Measurements from ENCODE around the gene SOX5.

Gene SOX5

GRCh38 chr12:23906329-23906728 is 43.1 kb downstream of the SOX5 start:
- no peaks in the 10 kb centered on the region for H3K36me3 ChIP-seq (ENCODE audit: control insufficient read depth in 1 of 2, insufficient read depth in 2 of 2, low read length in 2 of 2)
- no peaks in the 10 kb centered on the region for H3K27me3 ChIP-seq (ENCODE audit: low read depth, low read length)
- no peak overlapping the region for H3K4me3 ChIP-seq (ENCODE audit: low read depth in 1 of 2, low read length in 2 of 2)
- H3K27ac ChIP-seq (ENCODE audit: low read length), result no peak overlapping the region
- no peaks in the 10 kb centered on the region for H3K4me1 ChIP-seq (ENCODE audit: control insufficient read depth in 1 of 2, insufficient read depth in 2 of 2, low read length in 2 of 2)
- H3K9me3 ChIP-seq (ENCODE audit: control insufficient read depth in 1 of 2, low read length in 2 of 2), result peaks cover 0 to 2% of the 10 kb centered on the region in 2 donors

GRCh38 chr12:23899434-23899833 is 50.0 kb downstream of the SOX5 start:
- H3K36me3 ChIP-seq (ENCODE audit: control insufficient read depth in 1 of 2, insufficient read depth in 2 of 2, low read length in 2 of 2), result no peaks in the 10 kb centered on the region
- no peak overlapping the region for H3K4me3 ChIP-seq (ENCODE audit: low read depth in 1 of 2, low read length in 2 of 2)
- no peak overlapping the region for H3K27ac ChIP-seq (ENCODE audit: low read length)
- H3K27me3 ChIP-seq (ENCODE audit: low read depth, low read length), result no peaks in the 10 kb centered on the region
- H3K9me3 ChIP-seq (ENCODE audit: control insufficient read depth in 1 of 2, low read length in 2 of 2), result peaks cover 0 to 7% of the 10 kb centered on the region in 2 donors
- H3K4me1 ChIP-seq (ENCODE audit: control insufficient read depth in 1 of 2, insufficient read depth in 2 of 2, low read length in 2 of 2), result no peaks in the 10 kb centered on the region

- no peaks in the 10 kb centered on the region for H3K4me1 ChIP-seq (ENCODE audit: control insufficient read depth in 1 of 2, insufficient read depth in 2 of 2, low read length in 2 of 2)
- no peaks in the 10 kb centered on the region for H3K36me3 ChIP-seq (ENCODE audit: control insufficient read depth in 1 of 2, insufficient read depth in 2 of 2, low read length in 2 of 2)
- H3K9me3 ChIP-seq (ENCODE audit: control insufficient read depth in 1 of 2, low read length in 2 of 2), result peaks cover 0 to 7% of the 10 kb centered on the region in 2 donors
- H3K27me3 ChIP-seq (ENCODE audit: low read depth, low read length), result no peaks in the 10 kb centered on the region
- no peak overlapping the region for H3K27ac ChIP-seq (ENCODE audit: low read length)
- no peak overlapping the region for H3K4me3 ChIP-seq (ENCODE audit: low read depth in 1 of 2, low read length in 2 of 2)
Observed at GRCh38 chr12:23898121-23898520, 51.3 kb downstream of the SOX5 start.

DNA sequence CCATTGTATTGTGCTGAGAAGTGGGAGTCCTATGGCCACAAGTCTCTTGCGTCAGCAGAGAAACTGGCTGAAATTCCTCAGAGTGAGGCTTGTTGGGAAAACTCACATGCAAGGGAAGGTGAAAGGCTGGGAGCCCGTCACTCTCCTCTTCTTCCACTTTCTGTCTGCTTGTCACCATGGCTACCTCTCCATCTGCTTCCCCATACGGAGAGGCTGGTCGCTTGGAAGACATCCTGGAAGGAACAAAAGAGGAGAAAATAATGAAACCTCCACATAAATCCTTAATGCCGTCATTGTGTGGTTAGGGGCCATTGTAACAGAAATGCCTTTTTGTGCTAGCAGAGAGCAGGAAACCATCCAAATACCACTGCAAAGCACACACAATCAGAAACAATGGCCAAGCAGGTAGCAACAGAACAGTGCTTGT is 53.7 kb downstream of the SOX5 start:
- no peaks in the 10 kb centered on the region for H3K27me3 ChIP-seq (ENCODE audit: low read depth, low read length)
- no peaks in the 10 kb centered on the region for H3K4me1 ChIP-seq (ENCODE audit: control insufficient read depth in 1 of 2, insufficient read depth in 2 of 2, low read length in 2 of 2)
- no peak overlapping the region for H3K27ac ChIP-seq (ENCODE audit: low read length)
- H3K9me3 ChIP-seq (ENCODE audit: control insufficient read depth in 1 of 2, low read length in 2 of 2), result no peaks in the 10 kb centered on the region
- no peaks in the 10 kb centered on the region for H3K36me3 ChIP-seq (ENCODE audit: control insufficient read depth in 1 of 2, insufficient read depth in 2 of 2, low read length in 2 of 2)
- H3K4me3 ChIP-seq (ENCODE audit: low read depth in 1 of 2, low read length in 2 of 2), result no peak overlapping the region

- no peaks in the 10 kb centered on the region for H3K36me3 ChIP-seq (ENCODE audit: control insufficient read depth in 1 of 2, insufficient read depth in 2 of 2, low read length in 2 of 2)
- H3K9me3 ChIP-seq (ENCODE audit: control insufficient read depth in 1 of 2, low read length in 2 of 2), result no peaks in the 10 kb centered on the region
- no peaks in the 10 kb centered on the region for H3K4me1 ChIP-seq (ENCODE audit: control insufficient read depth in 1 of 2, insufficient read depth in 2 of 2, low read length in 2 of 2)
Observed at GRCh38 chr12:23893611-23894010, 55.9 kb downstream of the SOX5 start.

GRCh38 chr12:23891115-23891514 is 58.4 kb downstream of the SOX5 start:
- Histone ChIP-seq H3K4me3 (ENCODE audit: low read depth in 1 of 2, low read length in 2 of 2) (no peak overlapping the region), H3K9me3 (ENCODE audit: control insufficient read depth in 1 of 2, low read length in 2 of 2) (no peaks in the 10 kb centered on the region), H3K27me3 (ENCODE audit: low read depth, low read length) (no peaks in the 10 kb centered on the region), H3K36me3 (ENCODE audit: control insufficient read depth in 1 of 2, insufficient read depth in 2 of 2, low read length in 2 of 2) (no peaks in the 10 kb centered on the region), H3K4me1 (ENCODE audit: control insufficient read depth in 1 of 2, insufficient read depth in 2 of 2, low read length in 2 of 2) (no peaks in the 10 kb centered on the region), H3K27ac (ENCODE audit: low read length) (no peak overlapping the region)

More at GRCh38 chr12:23893611-23894010, 55.9 kb downstream of the SOX5 start:
- Histone ChIP-seq H3K4me3 (ENCODE audit: low read depth in 1 of 2, low read length in 2 of 2) (no peak overlapping the region), H3K27ac (ENCODE audit: low read length) (no peak overlapping the region), H3K27me3 (ENCODE audit: low read depth, low read length) (no peaks in the 10 kb centered on the region)

DNA sequence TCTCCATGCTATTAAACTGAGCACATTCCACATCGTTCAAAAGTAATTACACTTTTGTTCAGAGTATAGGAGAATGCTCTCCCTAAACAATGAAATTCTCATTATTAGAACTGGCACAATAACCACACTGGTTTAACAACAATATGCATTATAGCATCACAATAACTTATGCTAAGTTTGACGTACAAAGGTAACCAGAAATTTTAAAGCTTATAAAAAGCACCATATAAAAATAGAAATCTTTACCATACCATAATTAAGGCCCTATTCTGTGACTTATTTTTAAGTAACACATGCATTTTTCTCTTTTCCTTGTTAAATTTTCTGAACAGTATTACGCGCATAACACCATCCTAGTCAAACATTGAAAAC is 60.4 kb downstream of the SOX5 start:
- H3K27ac ChIP-seq (ENCODE audit: low read length), result no peak overlapping the region
- no peaks in the 10 kb centered on the region for H3K9me3 ChIP-seq (ENCODE audit: control insufficient read depth in 1 of 2, low read length in 2 of 2)
- H3K4me1 ChIP-seq (ENCODE audit: control insufficient read depth in 1 of 2, insufficient read depth in 2 of 2, low read length in 2 of 2), result no peaks in the 10 kb centered on the region
- H3K4me3 ChIP-seq (ENCODE audit: low read depth in 1 of 2, low read length in 2 of 2), result no peak overlapping the region
- H3K36me3 ChIP-seq (ENCODE audit: control insufficient read depth in 1 of 2, insufficient read depth in 2 of 2, low read length in 2 of 2), result no peaks in the 10 kb centered on the region
- no peaks in the 10 kb centered on the region for H3K27me3 ChIP-seq (ENCODE audit: low read depth, low read length)

DNA sequence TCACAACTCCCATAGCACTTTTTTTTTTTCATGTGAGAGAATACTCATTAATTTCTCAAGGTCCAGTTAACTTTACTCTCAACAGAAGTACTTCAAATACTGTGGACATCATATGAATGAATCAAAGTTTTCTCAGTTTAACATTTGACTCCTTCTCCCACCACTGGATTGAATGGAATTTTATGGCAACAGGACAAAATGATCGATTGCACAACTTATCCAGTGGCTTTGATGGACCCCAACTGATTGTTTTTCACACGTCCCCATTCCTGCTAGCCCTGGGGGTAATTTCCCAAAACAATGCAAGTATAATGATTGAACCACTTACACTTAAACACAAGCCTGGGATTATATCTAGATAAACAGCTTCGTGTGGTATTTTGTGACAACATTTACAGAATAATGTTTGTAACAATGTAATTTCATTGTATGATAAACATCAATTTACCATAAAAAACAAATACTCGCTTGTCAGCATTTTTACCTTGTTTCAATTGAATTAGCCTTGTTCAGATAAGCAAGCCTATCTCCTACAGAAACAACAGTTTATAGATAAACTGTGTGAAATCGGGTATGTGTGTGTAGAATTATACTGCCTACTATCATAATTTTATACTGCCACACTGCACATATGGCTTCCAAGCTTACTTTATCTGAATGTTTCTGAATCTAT is 60.9 kb downstream of the SOX5 start:
- H3K27ac ChIP-seq (ENCODE audit: low read length), result no peak overlapping the region
- H3K36me3 ChIP-seq (ENCODE audit: control insufficient read depth in 1 of 2, insufficient read depth in 2 of 2, low read length in 2 of 2), result no peaks in the 10 kb centered on the region
- no peak overlapping the region for H3K4me3 ChIP-seq (ENCODE audit: low read depth in 1 of 2, low read length in 2 of 2)

DNA sequence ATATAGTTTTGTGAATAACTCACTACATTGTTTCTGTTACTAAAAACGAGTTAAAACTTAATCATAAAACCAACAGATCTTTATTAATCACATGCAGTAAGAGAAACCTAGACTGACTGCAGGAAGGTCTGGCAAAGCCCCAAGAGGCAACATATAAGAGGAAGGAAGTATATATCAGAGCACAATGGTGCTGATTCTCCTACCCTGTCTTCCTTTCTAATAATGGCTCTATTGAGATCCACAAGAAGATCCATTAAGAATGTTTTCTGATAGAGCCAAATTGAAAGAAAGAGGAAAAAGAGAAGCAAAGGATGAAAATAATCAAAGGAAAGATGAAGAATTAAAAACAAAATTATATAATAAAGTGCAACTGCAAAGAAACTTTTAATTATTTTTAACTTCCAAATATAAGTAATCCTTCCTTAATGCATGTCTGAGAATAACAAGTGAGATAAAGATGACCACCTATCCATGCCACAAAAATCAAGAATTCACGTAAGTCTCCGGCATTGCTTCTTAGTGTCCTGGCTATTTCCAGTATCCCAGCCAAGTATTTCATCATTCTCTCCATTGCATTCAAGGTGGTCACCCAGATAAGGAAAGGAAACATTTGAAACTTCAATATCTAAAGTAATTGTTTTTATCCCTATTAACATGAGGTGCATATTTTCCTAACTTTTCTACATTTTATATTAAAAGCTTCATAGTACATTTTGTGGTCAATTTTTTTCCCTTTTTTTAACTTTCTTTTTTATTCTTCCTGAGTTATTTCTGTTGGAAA is 62.2 kb downstream of the SOX5 start:
- H3K9me3 ChIP-seq (ENCODE audit: control insufficient read depth in 1 of 2, low read length in 2 of 2), result no peaks in the 10 kb centered on the region
- no peak overlapping the region for H3K4me3 ChIP-seq (ENCODE audit: low read depth in 1 of 2, low read length in 2 of 2)
- no peaks in the 10 kb centered on the region for H3K4me1 ChIP-seq (ENCODE audit: control insufficient read depth in 1 of 2, insufficient read depth in 2 of 2, low read length in 2 of 2)
- H3K27me3 ChIP-seq (ENCODE audit: low read depth, low read length), result no peaks in the 10 kb centered on the region
- no peak overlapping the region for H3K27ac ChIP-seq (ENCODE audit: low read length)
- no peaks in the 10 kb centered on the region for H3K36me3 ChIP-seq (ENCODE audit: control insufficient read depth in 1 of 2, insufficient read depth in 2 of 2, low read length in 2 of 2)

More for the DNA sequence above, 60.9 kb downstream of the SOX5 start:
- H3K27me3 ChIP-seq (ENCODE audit: low read depth, low read length), result no peaks in the 10 kb centered on the region
- H3K9me3 ChIP-seq (ENCODE audit: control insufficient read depth in 1 of 2, low read length in 2 of 2), result no peaks in the 10 kb centered on the region
- no peaks in the 10 kb centered on the region for H3K4me1 ChIP-seq (ENCODE audit: control insufficient read depth in 1 of 2, insufficient read depth in 2 of 2, low read length in 2 of 2)

GRCh38 chr12:23885394-23885793 is 64.1 kb downstream of the SOX5 start:
- no peaks in the 10 kb centered on the region for H3K9me3 ChIP-seq (ENCODE audit: control insufficient read depth in 1 of 2, low read length in 2 of 2)
- H3K27me3 ChIP-seq (ENCODE audit: low read depth, low read length), result no peaks in the 10 kb centered on the region
- H3K27ac ChIP-seq (ENCODE audit: low read length), result no peak overlapping the region
- H3K4me3 ChIP-seq (ENCODE audit: low read depth in 1 of 2, low read length in 2 of 2), result no peak overlapping the region
- H3K4me1 ChIP-seq (ENCODE audit: control insufficient read depth in 1 of 2, insufficient read depth in 2 of 2, low read length in 2 of 2), result no peaks in the 10 kb centered on the region
- no peaks in the 10 kb centered on the region for H3K36me3 ChIP-seq (ENCODE audit: control insufficient read depth in 1 of 2, insufficient read depth in 2 of 2, low read length in 2 of 2)

DNA sequence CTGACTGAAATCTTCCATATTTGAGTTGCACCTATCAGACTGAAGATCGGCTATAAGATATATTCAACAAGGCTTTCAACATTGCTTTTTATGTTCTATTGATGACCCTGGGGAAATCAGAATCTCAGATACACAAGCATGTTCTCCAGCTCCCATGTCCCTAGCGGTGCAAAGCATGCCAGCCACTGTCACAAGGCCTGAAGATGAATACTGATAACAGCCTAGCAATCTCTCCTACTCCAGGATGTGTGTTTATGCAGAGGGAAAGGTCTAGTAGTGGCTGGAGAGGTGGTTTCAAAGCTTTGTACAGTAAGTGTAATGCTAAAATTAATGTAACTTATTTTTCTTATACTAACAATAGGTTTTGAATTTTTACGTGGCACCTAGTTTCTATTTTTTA is 64.6 kb downstream of the SOX5 start:
- H3K27ac ChIP-seq (ENCODE audit: low read length), result no peak overlapping the region
- no peaks in the 10 kb centered on the region for H3K4me1 ChIP-seq (ENCODE audit: control insufficient read depth in 1 of 2, insufficient read depth in 2 of 2, low read length in 2 of 2)
- no peaks in the 10 kb centered on the region for H3K36me3 ChIP-seq (ENCODE audit: control insufficient read depth in 1 of 2, insufficient read depth in 2 of 2, low read length in 2 of 2)
- no peaks in the 10 kb centered on the region for H3K9me3 ChIP-seq (ENCODE audit: control insufficient read depth in 1 of 2, low read length in 2 of 2)
- no peaks in the 10 kb centered on the region for H3K27me3 ChIP-seq (ENCODE audit: low read depth, low read length)
- H3K4me3 ChIP-seq (ENCODE audit: low read depth in 1 of 2, low read length in 2 of 2), result no peak overlapping the region

Data from muscle layer of duodenum (tissue), 2 donors.